Measurements from ENCODE around the gene PRR16.

PRR16 gene

GRCh38 chr5:120447706-120448239 is 16.3 kb upstream of the PRR16 start:
- H3K36me3 ChIP-seq (ENCODE audit: control insufficient read depth, insufficient read depth, low read length), result no peaks in the 10 kb centered on the region
- H3K4me3 ChIP-seq (replicated peaks; ENCODE audit: low read depth, low read length), result no peak overlapping the region
- DNase-seq (ENCODE audit: extremely low read depth, insufficient read length), result no peak
- H3K27me3 ChIP-seq (replicated peaks; ENCODE audit: control insufficient read depth, insufficient read depth, low read length), result no peaks in the 10 kb centered on the region; the same call in 1 of the 2 replicates
- no peak for TF ChIP-seq CTCF (IDR thresholded peaks at IDR 0.05; ENCODE audit: insufficient read depth, low read length, poor library complexity, severe bottlenecking)

GRCh38 chr5:120449501-120449900 is 14.6 kb upstream of the PRR16 start:
- Histone ChIP-seq H3K27me3 (replicated peaks; ENCODE audit: control insufficient read depth, insufficient read depth, low read length) (no peaks in the 10 kb centered on the region; the same call in 1 of the 2 replicates), H3K4me3 (replicated peaks; ENCODE audit: low read depth, low read length) (no peak overlapping the region), H3K36me3 (ENCODE audit: control insufficient read depth, insufficient read depth, low read length) (no peaks in the 10 kb centered on the region)
- no peak for TF ChIP-seq CTCF (IDR thresholded peaks at IDR 0.05; ENCODE audit: insufficient read depth, low read length, poor library complexity, severe bottlenecking)
- no peak for DNase-seq (ENCODE audit: extremely low read depth, insufficient read length)

- no peaks in the 10 kb centered on the region; the same call in 1 of the 2 replicates for H3K27me3 ChIP-seq (replicated peaks; ENCODE audit: control insufficient read depth, insufficient read depth, low read length)
- H3K36me3 ChIP-seq (ENCODE audit: control insufficient read depth, insufficient read depth, low read length), result no peaks in the 10 kb centered on the region
- no peak for DNase-seq (ENCODE audit: extremely low read depth, insufficient read length)
- TF ChIP-seq CTCF (IDR thresholded peaks at IDR 0.05; ENCODE audit: insufficient read depth, low read length, poor library complexity, severe bottlenecking), result no peak
- no peak overlapping the region for H3K4me3 ChIP-seq (replicated peaks; ENCODE audit: low read depth, low read length)
Measured at GRCh38 chr5:120450910-120451309, 13.2 kb upstream of the PRR16 start.

GRCh38 chr5:120451445-120451844 is 12.7 kb upstream of the PRR16 start:
- Histone ChIP-seq H3K4me3 (replicated peaks; ENCODE audit: low read depth, low read length) (no peak overlapping the region), H3K27me3 (replicated peaks; ENCODE audit: control insufficient read depth, insufficient read depth, low read length) (no peaks in the 10 kb centered on the region; the same call in 1 of the 2 replicates), H3K36me3 (ENCODE audit: control insufficient read depth, insufficient read depth, low read length) (no peaks in the 10 kb centered on the region)
- no peak for TF ChIP-seq CTCF (IDR thresholded peaks at IDR 0.05; ENCODE audit: insufficient read depth, low read length, poor library complexity, severe bottlenecking)
- DNase-seq (ENCODE audit: extremely low read depth, insufficient read length), result no peak

- no peak for DNase-seq (ENCODE audit: extremely low read depth, insufficient read length)
- Histone ChIP-seq H3K36me3 (ENCODE audit: control insufficient read depth, insufficient read depth, low read length) (no peaks in the 10 kb centered on the region), H3K27me3 (replicated peaks; ENCODE audit: control insufficient read depth, insufficient read depth, low read length) (no peaks in the 10 kb centered on the region; the same call in 1 of the 2 replicates), H3K4me3 (replicated peaks; ENCODE audit: low read depth, low read length) (no peak overlapping the region)
- no peak for TF ChIP-seq CTCF (IDR thresholded peaks at IDR 0.05; ENCODE audit: insufficient read depth, low read length, poor library complexity, severe bottlenecking)
Measured at GRCh38 chr5:120452471-120452870, 11.6 kb upstream of the PRR16 start.
